DMS114 treated with DMSO at 0.1 percent for 48 hours (cell line): ENCODE measurements around the gene KIAA0319L.

Source experiments
- DNase-seq: peaks from one replicate; lab custom pipeline; 2025; ENCODE audit not compliant: unreplicated experiment; lab: John Stamatoyannopoulos, UW

KIAA0319L gene

DNA sequence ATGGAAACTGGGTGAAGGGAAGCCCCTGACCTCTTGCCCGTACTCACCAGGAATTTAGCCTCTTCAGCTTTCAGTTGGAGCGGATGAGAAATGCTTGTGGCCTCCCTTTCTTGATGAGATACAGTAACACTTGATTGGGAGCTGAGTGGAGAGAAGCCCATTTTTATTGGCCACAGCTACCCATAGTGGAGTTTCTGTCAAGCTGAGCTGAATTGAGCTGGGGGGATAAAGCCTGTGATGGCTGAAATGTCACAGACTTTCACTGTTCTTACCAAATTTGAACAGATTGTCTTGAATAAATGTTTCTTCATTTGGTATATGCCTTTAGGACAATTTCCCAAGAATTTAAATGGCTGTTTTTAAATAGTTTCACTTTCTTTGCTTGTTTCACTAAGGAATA lies 162.8 kb downstream of the KIAA0319L start:
- DNase-seq = no peak

DNA sequence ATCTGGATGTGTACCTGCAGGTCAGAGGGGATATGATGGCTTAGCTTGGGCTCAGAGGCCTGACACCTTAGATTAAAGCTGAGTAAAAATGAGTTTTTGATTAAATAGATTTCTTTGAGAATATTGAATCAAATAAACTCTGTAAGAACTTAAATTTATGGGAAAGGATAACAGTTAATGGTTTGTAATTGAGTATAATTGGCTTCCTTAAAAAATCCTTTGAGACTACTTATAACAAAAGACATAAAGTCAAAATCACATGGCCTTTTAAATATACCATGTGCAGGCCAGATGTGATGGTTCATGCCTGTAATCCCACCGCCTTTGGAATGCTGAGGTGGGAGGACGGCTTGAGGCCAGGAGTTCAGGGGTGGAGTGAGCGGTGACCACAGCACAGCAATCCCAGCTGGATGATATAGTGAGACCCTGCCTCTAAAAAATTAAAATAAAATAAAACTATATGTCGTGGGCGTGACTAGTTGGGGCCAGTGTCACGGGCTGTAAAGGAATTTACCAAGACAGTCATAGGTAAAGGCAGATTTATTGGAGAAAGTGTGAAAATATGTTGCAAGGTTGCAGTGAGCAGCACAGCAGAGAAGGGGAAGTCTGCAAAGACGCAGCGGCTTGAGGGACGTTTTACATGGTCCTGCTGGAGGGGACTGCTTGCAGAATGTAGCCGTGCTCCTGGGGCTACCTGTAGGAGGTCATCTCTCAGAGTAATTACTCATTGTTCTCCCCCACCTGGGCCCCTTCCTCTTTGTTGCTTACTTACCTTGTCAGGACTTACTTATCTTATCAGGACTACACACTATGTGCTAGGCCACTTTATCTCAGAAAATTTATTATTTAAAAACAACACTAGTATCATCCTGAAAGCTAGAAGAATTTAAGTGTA lies 166.4 kb downstream of the KIAA0319L start:
- DNase-seq = no peak

DNA sequence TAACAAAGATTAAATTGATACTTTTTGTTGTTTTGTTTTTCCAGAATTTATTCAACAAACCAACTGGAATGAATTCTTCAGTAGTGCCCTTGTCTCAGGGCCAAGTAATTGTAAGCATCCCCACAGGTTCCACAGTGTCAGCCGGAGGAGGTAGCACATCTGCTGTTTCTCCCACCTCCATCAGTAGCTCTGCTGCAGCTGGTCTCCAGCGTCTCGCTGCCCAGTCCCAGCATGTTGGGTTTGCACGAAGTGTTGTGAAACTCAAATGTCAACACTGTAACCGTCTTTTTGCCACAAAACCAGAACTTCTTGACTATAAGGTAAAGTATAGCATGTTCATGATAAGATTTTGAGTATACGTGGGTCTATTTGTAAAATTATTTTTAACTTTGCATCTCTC lies 170.2 kb downstream of the KIAA0319L start:
- no peak for DNase-seq

DNA sequence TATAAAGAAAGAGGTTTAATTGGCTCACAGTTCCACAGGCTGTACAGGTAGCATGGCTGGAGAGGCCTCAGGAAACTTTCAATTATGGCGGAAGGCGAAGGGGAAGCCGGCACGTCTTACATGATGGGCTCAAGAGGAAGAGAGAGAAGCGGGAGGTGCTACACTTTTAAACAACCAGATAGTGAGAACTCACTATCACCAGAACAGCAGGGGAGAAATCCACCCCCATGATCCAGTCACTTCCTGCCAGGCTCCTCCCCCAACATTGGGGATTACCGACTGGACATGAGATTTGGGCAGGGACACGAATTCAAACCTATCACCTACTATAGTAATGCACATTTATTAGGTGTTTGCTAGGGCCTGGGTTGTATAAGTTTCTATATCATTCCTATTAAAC lies 170.9 kb downstream of the KIAA0319L start:
- DNase-seq = no peak
